Stomach (tissue), 4 donors: ENCODE results near the gene GSX1.

Source experiments
- CTCF ChIP-seq, 7 experiments: fragments of 450-650 bp in 4 of 7; fragments of 200-600 bp in 3 of 7; sonication (generic) in 3 of 7; IDR thresholded peaks; one replicate each; pipeline ENCODE4 v1.5.1; 2016 to 2019; ENCODE audit warnings: antibody characterized with exemption in 7 of 7, control low read depth in 2 of 7, mild to moderate bottlenecking in 1 of 7
- POLR2A ChIP-seq, 4 donors: fragments of 450-650 bp; IDR thresholded peaks; one replicate each; pipeline ENCODE4 v1.6.1; 2016; ENCODE audit warnings: antibody characterized with exemption in 4 of 4, control low read depth in 2 of 4, mild to moderate bottlenecking in 1 of 4, moderate library complexity in 1 of 4
- POLR2AphosphoS5 ChIP-seq, 3 donors: sonication (generic); formaldehyde crosslinking; IDR thresholded peaks; one replicate each; pipeline ENCODE4 v1.6.1; 2016; ENCODE audit warnings: antibody characterized with exemption in 3 of 3

- TF ChIP-seq CTCF (IDR thresholded peaks at IDR 0.05) (no peak), POLR2AphosphoS5 (IDR thresholded peaks at IDR 0.05) (no peak), POLR2A (IDR thresholded peaks at IDR 0.05) (no peak)
These were observed 18.2 kb downstream of the GSX1 start for GRCh38 chr13:27810461-27810860.
